Measurements from ENCODE around the gene CTDSPL2. TPM values are rescaled to one million over a fixed set of nuclear protein-coding genes. Genes with fewer than 3 reads are reported as not detected.

The CTDSPL2 gene
- total and polyA plus RNA-seq, 10 donors: 5.2 to 73.7 (median 51.5) TPM

GRCh38 chr15:44568338-44568737 lies 140.9 kb downstream of the CTDSPL2 start:
- no peak for DNase-seq
- Histone ChIP-seq H3K36me3 (peaks cover 13 to 100% (median 96%) of the 10 kb centered on the region in 6 donors), H3K27ac (no peak overlapping the region), H3K4me3 (no peak overlapping the region), H3K27me3 (replicated peaks in 1 of 7) (no peaks in the 10 kb centered on the region), H3K9me3 (peaks cover 0 to 10% (median 6%) of the 10 kb centered on the region in 8 donors), H3K4me1 (no peaks in the 10 kb centered on the region)
- TF ChIP-seq POLR2AphosphoS5 (IDR thresholded peaks at IDR 0.05) (peak in 1 of 3 donors; percentile 19), POLR2A (IDR thresholded peaks at IDR 0.05) (no peak)
- WGBS, 5 donors: 90 to 100% (median 93%) methylated on average over 3 of the region's 3 CpGs
- intact Hi-C loops (cut with DNase I; ENCODE audit: low total_unique reads): no loop called here

- Histone ChIP-seq H3K4me3 (no peak overlapping the region), H3K27ac (no peak overlapping the region), H3K27me3 (replicated peaks in 1 of 7) (no peaks in the 10 kb centered on the region), H3K9me3 (peaks cover 0 to 10% (median 6%) of the 10 kb centered on the region in 8 donors), H3K4me1 (no peaks in the 10 kb centered on the region), H3K36me3 (peaks cover 8 to 100% (median 90%) of the 10 kb centered on the region in 6 donors)
- DNase-seq: no peak
- TF ChIP-seq CTCF (IDR thresholded peaks at IDR 0.05 in 8 of 11, conservative IDR thresholded peaks at IDR 0.05 in 3 of 11) (no peak), POLR2A (IDR thresholded peaks at IDR 0.05) (no peak), POLR2AphosphoS5 (IDR thresholded peaks at IDR 0.05) (no peak)
- intact Hi-C loops (cut with DNase I; ENCODE audit: low total_unique reads): no loop called here
- 87 to 98% (median 98%) methylated on average over 4 of the region's 4 CpGs for WGBS, 5 donors
Measured at GRCh38 chr15:44569316-44569715, 141.9 kb downstream of the CTDSPL2 start.

GRCh38 chr15:44570361-44570760 lies 142.9 kb downstream of the CTDSPL2 start:
- intact Hi-C loops (cut with DNase I; ENCODE audit: low total_unique reads): no loop called here
- Histone ChIP-seq H3K4me1 (no peaks in the 10 kb centered on the region), H3K36me3 (peaks cover 5 to 100% (median 82%) of the 10 kb centered on the region in 6 donors)

GRCh38 chr15:44573386-44573785 lies 146.0 kb downstream of the CTDSPL2 start:
- WGBS, 5 donors: 66 to 90% (median 70%) methylated on average over 6 of the region's 6 CpGs
- Histone ChIP-seq H3K27me3 (replicated peaks in 1 of 7) (no peaks in the 10 kb centered on the region), H3K4me3 (no peak overlapping the region), H3K4me1 (peaks cover 2 to 4% (median 3%) of the 10 kb centered on the region in 6 donors), H3K9me3 (no peaks in the 10 kb centered on the region), H3K27ac (peak overlapping the region in 2 of 8 donors; percentile 2 to 38), H3K36me3 (peaks cover 0 to 100% (median 53%) of the 10 kb centered on the region in 6 donors)
- no peak for DNase-seq
- TF ChIP-seq CTCF (IDR thresholded peaks at IDR 0.05 in 8 of 11, conservative IDR thresholded peaks at IDR 0.05 in 3 of 11) (no peak), POLR2AphosphoS5 (IDR thresholded peaks at IDR 0.05) (no peak), POLR2A (IDR thresholded peaks at IDR 0.05) (no peak)
- intact Hi-C loops (cut with DNase I; ENCODE audit: low total_unique reads): no loop called here

More at GRCh38 chr15:44570361-44570760, 142.9 kb downstream of the CTDSPL2 start:
- Histone ChIP-seq H3K4me3 (no peak overlapping the region), H3K9me3 (peaks cover 0 to 5% (median 4%) of the 10 kb centered on the region in 8 donors), H3K27me3 (replicated peaks in 1 of 7) (no peaks in the 10 kb centered on the region), H3K27ac (peak overlapping the region in 1 of 8 donors; percentile 5)
- no peak for DNase-seq
- TF ChIP-seq POLR2A (IDR thresholded peaks at IDR 0.05) (no peak), CTCF (IDR thresholded peaks at IDR 0.05 in 8 of 11, conservative IDR thresholded peaks at IDR 0.05 in 3 of 11) (no peak), POLR2AphosphoS5 (IDR thresholded peaks at IDR 0.05) (peak; percentile 11 to 25 (median 12))
- WGBS, 5 donors: 86 to 98% (median 96%) methylated on average over 3 to 4 of the region's 4 CpGs
